Measurements from ENCODE around the gene SORL1.

GRCh38 chr11:121659811-121660210 is 207.7 kb downstream of the SORL1 start:
- TF ChIP-seq, protein P1, sequence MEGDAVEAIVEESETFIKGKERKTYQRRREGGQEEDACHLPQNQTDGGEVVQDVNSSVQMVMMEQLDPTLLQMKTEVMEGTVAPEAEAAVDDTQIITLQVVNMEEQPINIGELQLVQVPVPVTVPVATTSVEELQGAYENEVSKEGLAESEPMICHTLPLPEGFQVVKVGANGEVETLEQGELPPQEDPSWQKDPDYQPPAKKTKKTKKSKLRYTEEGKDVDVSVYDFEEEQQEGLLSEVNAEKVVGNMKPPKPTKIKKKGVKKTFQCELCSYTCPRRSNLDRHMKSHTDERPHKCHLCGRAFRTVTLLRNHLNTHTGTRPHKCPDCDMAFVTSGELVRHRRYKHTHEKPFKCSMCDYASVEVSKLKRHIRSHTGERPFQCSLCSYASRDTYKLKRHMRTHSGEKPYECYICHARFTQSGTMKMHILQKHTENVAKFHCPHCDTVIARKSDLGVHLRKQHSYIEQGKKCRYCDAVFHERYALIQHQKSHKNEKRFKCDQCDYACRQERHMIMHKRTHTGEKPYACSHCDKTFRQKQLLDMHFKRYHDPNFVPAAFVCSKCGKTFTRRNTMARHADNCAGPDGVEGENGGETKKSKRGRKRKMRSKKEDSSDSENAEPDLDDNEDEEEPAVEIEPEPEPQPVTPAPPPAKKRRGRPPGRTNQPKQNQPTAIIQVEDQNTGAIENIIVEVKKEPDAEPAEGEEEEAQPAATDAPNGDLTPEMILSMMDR (IDR thresholded peaks at IDR 0.05; ENCODE audit: low read depth, low read length): no peak
- TF ChIP-seq POLR2A (IDR thresholded peaks at IDR 0.05; ENCODE audit: extremely low read depth, insufficient read length) (no peak), MAX (IDR thresholded peaks at IDR 0.05; ENCODE audit: low read depth, low read length) (no peak)
